COLO829 (cell line): Measurements from ENCODE around the gene FN3KRP.
A peak's percentile ranks its signal among the peaks of the same experiment; 100 is the strongest.

ENCODE experiments used
- DNase-seq: peaks from one replicate; pipeline ENCODE4 v3.0.0; 2012; ENCODE audit warnings: low spot score

The FN3KRP gene

GRCh38 chr17:82716203-82717010, at the start of gene FN3KRP:
Gene FN3KRP, plus strand, starts transcription at chr17:82716706. Its CDS starts 50 bp downstream, at chr17:82716756.
- DNase-seq = peak; percentile 98

- no peak for DNase-seq
Measured at GRCh38 chr17:82666931-82667667, 49.4 kb upstream of the FN3KRP start.

- DNase-seq = no peak
Measured at GRCh38 chr17:82667668-82668000, 48.9 kb upstream of the FN3KRP start.

GRCh38 chr17:82668024-82668630, 48.4 kb upstream of the FN3KRP start:
- DNase-seq = no peak

GRCh38 chr17:82668631-82669099, 47.8 kb upstream of the FN3KRP start:
- DNase-seq = peak; percentile 56

GRCh38 chr17:82670661-82671450, 45.6 kb upstream of the FN3KRP start:
- no peak for DNase-seq

- DNase-seq = no peak
Measured at GRCh38 chr17:82674656-82675475, 41.6 kb upstream of the FN3KRP start.

- DNase-seq = no peak
Measured at GRCh38 chr17:82675476-82676245, 40.8 kb upstream of the FN3KRP start.

GRCh38 chr17:82677353-82677925, 39.1 kb upstream of the FN3KRP start:
- no peak for DNase-seq

- no peak for DNase-seq
Measured at GRCh38 chr17:82678265-82678891, 38.1 kb upstream of the FN3KRP start.

GRCh38 chr17:82679586-82680465, 36.7 kb upstream of the FN3KRP start:
- no peak for DNase-seq

GRCh38 chr17:82681547-82681946, 35.0 kb upstream of the FN3KRP start:
- DNase-seq = no peak

- DNase-seq = no peak
Measured at GRCh38 chr17:82683534-82683933, 33.0 kb upstream of the FN3KRP start.

- no peak for DNase-seq
Measured at GRCh38 chr17:82684228-82684841, 32.2 kb upstream of the FN3KRP start.

- no peak for DNase-seq
Measured at GRCh38 chr17:82685291-82685690, 31.2 kb upstream of the FN3KRP start.

- DNase-seq = no peak
Measured at GRCh38 chr17:82686366-82687324, 29.9 kb upstream of the FN3KRP start.

GRCh38 chr17:82687375-82687861, 29.1 kb upstream of the FN3KRP start:
- DNase-seq = peak; percentile 51
